Measurements from ENCODE around the gene ADCY5.
"Not testable (repeated sequence)": the region's sequence is repeated elsewhere in the genome, so short reads cannot be mapped to it uniquely, and the experiment has no call there.

ADCY5 gene

DNA sequence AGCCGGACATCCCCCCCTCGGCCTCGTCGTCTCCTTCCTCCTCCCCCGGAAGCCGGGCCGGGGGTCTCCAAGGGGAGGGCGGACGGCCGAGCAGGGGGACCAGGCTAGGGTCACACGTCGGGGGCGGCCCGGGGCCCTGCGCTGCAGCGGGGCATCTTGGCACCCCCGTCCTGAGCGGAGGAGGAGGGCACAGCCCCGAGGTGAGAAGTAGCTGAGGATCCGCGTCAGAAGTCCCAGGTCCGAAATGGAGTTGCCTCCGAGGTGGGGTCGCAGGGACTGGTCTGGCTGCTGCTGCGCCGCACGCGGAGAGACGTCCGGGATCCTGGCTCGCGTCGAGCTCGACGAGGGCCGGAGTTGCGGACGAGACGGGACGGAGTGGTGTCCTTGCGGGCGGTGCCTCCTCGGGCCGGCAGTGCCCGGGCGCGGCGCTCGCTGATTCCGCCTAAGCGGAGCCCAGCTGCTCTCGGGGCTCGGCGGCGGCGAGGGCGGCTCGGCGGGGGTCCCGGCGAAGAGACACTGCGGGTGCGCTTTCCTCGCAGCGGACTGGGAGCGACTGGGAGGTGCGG lies at the start of gene ADCY5:
Gene ADCY5, minus strand, starts transcription at position 555 of the 566 bp plus-strand sequence. Its CDS starts 545 bp downstream, at position 10.
- in situ Hi-C loops (cut with MboI; ENCODE audit: low sequenced_read_pairs) = no loop called here

DNA sequence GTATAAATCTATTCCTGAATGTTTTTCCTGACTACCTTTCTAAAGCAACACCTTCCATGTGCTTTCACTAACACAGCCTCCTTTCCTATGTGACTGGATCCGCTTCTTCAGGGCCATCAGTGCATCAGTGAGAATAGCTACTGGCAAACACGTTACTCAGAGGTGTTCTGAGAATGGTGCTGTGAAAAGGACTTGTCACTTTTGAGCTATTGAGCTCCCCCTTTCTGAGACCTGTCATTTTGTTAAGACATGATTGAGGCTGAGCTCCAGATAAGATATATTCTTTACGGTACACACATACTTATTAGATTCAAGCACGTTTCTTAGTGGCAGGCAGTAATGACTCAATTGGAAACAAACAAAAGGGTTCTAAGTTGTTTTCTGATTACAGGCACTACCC lies 45.0 kb upstream of the ADCY5 start:
- in situ Hi-C loops (cut with MboI; ENCODE audit: low sequenced_read_pairs) = no loop called here

DNA sequence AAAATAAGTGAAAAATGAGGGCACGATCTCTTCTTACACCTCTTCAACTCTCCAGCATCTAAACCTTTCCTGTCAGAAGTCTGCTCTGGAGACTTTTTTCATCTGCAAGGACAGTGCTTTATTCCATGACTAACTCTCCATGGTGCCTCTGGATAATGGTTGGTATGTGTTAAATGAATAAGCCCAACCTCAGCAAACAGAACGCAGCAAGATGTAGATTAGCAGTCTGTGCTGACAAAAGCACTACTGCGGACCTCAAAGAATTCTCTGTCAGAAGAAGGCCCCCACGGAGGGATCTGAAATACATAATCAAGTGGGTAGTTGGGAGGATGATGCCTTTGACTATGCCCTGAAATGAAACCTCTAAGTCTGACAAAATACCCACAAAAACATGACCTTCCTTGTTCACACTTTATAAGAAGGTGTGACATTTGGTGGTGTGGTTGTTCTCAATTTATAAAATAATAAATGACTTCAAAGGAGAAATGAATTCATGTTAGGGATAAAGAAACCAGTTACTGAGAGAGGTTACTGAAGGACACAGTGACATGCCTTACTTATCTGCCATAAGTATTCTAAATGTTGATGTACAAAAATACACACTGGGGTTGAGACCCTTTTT lies 43.2 kb upstream of the ADCY5 start:
- in situ Hi-C loops (cut with MboI; ENCODE audit: low sequenced_read_pairs) = no loop called here

DNA sequence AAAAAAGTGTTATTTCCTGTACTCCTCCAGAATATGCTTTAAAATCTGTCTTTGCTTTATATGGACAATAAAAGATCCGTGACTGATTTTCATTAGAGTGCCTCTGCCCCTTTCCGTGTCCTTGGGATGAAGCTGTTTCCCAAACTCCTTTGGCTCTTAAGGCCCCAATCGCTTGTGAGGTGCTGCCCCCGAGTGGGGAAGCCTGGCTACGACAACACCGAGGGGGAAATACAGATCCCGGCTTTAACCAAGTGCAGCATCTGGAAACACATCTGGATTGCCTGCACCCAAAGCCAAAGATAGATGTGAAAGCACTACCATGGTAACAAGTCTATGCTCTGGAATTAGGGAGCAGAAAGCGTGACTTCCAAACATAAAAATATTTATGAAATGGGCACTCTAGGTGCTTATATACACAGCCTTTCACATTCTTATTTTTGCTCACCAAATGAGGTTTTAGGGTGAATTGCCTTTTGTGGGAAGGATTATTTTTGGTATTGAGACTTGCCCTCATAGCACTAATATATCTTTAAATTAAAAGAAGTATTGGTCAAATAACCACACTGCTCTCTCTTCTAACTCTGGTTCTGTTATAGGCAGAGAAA lies 40.6 kb upstream of the ADCY5 start:
- in situ Hi-C loops (cut with MboI; ENCODE audit: low sequenced_read_pairs) = no loop called here

DNA sequence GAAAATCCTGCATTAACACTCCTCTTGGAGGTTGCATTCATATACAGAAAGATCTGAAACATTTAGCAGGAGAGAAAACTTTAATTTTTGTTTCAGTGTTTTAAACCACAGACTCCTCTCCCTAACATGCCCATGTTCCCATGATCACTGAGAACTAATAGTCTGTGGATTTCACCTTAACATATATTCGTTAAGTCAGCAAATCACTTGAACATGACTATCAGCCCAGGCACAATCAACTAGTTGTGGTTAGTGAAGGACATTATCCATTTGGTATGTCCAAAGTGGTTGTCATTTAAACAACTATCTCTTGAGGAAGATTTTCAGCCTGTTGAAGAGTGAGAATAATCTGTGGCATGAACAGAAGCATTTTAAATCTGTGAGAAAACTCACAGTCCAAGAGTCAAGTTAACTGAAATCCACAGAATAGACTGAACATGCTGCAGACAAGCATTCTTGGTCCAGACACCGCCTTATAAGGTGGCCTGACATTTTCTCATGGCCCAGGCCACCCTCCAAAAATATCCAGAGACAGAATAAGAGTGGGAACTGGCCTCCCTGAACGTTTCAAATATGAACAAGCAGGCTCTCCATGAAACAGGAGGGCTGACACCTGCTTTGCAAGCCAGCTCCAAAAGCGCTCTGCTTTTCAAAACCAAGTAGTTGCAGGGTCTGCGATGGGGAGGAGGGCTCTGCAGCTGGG lies 39.9 kb upstream of the ADCY5 start:
- in situ Hi-C loops (cut with MboI; ENCODE audit: low sequenced_read_pairs) = no loop called here

DNA sequence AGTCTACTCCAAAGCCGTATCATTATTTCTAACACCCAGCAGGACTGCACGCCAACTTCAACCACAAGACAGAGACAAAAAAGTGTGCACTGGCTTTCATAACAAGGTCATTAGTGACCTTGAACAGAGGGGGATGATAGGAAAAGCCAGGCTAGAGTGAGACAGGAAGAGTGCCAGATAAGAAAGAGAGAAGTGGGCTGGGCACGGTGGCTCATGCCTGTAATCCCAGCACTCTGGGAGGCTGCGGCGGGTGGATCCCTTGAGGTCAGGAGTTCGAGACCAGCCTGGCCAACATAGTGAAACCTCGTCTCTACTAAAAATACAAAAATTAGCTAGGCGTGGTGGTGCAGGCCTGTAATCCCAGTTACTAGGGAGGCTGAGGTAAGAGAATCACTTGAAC lies 38.2 kb upstream of the ADCY5 start:
- in situ Hi-C loops (cut with MboI; ENCODE audit: low sequenced_read_pairs) = not testable (repeated sequence)

DNA sequence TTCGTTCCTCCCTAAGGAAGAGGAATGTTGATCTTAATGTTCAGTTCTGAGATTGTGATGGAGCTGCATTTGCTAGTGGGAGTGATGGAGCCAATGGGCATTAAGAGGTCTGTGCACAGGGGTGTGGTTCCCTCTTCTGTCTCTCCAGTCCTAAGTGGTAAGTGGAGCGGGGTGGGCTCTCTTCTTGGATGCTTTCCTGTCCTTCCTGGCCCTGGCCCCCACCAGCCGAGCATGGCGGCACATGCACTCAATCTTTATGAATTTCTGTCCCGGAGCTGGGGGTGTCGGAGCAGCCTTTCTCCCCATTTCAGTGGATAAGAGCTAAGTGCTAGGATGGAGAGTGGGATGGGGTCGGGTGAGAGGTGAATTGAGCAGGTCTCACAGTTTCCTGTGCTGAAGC lies 37.6 kb upstream of the ADCY5 start:
- in situ Hi-C loops (cut with MboI; ENCODE audit: low sequenced_read_pairs) = no loop called here

DNA sequence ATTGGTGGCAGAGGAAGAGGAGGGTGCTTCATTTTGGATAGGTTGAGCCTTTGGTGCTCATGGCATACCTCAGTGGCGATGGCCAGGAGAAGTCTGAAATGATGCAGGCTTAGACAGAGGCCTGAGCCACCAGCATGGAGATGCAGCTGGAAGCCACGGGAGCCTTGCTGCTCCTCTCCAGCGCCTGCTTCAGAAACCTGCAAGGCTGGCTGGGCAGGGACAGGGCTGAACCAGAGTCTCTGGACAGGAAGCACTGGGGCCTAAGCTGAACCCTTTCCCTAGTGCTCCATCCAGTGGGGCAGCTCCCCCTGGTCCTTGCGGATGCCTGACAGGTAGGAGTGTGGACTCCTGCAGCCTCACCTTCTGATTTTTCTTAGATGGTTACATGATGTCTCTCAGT lies 36.7 kb upstream of the ADCY5 start:
- in situ Hi-C loops (cut with MboI; ENCODE audit: low sequenced_read_pairs) = no loop called here

DNA sequence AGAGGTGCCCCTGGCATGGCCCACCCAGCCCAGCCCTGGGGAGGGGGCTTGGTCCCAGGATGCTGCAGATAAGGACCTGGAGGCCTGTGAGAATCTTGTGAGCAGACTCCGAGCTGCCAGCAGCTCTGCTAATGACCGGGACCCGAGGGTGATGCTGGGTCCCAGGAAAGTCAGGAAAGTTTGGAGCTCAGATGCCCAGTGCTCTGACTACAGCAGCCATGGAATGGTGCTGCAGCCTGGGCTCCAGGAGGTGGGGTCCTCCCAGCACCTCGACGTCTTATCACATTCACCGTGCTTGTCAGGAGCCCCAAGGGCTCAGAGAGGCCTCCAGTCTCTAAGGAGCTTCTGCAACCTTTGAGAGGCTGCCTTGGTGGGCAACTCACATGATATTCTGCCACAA lies 34.3 kb upstream of the ADCY5 start:
- in situ Hi-C loops (cut with MboI; ENCODE audit: low sequenced_read_pairs) = no loop called here

DNA sequence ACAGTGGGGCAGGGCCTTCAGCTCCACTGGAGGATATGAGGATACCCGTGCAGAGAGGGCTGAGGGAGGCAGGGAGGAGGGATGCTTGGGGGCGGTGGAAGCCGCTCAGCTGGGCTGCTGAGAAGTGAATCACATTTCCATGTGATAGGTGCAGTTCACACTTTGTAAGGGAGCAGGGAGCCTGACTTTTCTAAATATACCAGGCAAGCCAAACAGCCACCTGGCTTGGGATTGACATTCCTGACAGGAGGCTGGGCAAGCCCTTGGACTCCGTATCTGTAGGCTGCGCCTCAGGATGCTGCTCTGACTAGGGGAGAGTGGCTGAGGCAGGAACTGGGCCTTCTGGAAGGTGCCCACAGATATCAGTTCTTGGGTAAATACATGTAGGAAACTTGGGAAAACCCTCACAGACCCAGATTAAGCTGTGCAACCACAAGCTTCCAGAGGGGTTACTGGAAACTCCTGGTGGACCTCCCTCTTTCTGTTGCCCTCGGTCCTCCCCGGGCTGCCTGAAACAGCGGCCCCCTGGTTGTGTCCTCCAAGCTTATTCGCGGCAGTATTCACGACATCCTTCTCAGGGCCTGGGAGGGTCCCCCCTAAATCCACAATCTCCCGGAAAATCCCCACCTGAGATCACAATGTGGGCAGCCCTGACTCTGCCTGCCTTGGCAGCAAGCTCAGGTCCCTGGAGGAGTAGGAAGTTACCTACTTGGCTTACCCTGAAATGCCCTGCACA lies 33.0 kb upstream of the ADCY5 start:
- in situ Hi-C loops (cut with MboI; ENCODE audit: low sequenced_read_pairs) = no loop called here

DNA sequence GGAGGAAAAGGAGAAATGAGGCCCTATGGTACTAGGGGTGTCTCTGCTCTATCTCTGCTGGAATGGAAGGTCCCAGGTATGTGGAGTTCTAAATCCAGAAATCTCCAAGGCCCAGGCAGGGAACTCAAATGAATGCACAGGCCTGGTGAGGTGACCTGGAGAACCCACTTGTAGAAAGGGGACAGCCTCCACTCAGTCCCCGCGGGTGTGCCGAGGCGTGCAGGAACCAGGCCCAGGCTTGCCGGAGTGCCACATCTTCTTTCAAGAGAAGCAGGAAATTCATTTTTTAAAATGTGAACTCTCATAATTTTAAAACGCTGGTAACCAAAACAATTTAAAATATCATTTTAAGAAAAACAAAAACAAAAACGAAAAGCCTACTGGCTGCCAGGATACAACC lies 32.2 kb upstream of the ADCY5 start:
- in situ Hi-C loops (cut with MboI; ENCODE audit: low sequenced_read_pairs) = no loop called here

DNA sequence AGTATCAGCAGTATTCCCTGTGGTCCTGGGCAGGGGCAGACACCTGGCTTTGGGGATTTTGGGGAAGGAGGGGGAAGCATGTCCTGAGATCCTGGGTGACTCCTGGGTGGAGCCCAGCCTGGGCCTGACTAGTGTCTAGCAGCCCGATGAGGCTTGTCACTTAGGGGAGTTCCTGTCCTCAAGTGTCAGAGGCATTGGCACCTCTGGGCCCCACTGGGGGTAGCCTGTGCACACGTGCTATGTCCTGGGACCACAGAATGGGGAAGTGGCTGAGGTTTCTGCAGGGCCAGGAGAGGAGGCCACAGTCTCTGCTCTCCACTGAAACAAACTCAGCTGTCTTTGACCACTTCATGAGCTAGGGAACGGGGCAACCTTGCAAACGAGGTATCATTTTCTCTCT lies 31.5 kb upstream of the ADCY5 start:
- in situ Hi-C loops (cut with MboI; ENCODE audit: low sequenced_read_pairs) = no loop called here

DNA sequence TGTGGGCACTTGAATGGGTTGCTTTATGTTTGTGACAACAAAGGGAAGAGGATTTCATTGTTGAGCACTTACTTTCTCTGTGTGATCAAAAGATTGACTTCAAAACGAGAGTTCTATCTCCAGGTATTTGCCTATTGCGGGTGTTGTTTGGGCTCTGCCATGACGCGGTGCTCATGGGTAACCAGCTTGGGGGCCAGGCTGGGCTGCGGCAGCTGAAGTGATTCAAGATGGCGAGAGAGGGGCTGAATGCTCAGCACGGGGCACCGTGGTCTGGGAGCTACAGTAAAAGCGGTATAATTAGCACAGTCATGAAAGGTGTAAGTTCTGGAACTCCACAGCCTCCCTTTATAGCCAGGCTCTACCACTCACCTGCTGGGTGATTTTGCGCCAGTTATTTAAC lies 31.0 kb upstream of the ADCY5 start:
- in situ Hi-C loops (cut with MboI; ENCODE audit: low sequenced_read_pairs) = no loop called here

DNA sequence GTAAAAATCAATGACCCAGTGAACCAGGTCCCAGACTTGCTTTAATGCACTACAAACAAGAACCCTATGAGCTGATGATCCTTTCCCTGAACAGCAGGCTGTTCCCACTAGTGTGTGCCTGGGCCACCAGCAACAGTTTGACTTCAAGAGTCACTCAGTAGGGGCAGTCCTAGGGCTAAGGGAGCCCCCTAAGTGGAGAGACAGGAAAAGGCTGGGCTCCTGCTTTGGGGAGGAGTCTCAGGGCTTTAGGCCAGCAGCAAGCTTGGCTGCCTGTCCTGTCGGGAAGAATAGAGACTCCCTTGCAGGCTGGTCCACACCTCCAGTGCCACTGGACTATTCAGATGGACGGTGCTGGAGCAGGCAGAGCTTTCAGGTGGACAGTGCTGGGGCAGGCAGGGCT lies 29.4 kb upstream of the ADCY5 start:
- in situ Hi-C loops (cut with MboI; ENCODE audit: low sequenced_read_pairs) = no loop called here

DNA sequence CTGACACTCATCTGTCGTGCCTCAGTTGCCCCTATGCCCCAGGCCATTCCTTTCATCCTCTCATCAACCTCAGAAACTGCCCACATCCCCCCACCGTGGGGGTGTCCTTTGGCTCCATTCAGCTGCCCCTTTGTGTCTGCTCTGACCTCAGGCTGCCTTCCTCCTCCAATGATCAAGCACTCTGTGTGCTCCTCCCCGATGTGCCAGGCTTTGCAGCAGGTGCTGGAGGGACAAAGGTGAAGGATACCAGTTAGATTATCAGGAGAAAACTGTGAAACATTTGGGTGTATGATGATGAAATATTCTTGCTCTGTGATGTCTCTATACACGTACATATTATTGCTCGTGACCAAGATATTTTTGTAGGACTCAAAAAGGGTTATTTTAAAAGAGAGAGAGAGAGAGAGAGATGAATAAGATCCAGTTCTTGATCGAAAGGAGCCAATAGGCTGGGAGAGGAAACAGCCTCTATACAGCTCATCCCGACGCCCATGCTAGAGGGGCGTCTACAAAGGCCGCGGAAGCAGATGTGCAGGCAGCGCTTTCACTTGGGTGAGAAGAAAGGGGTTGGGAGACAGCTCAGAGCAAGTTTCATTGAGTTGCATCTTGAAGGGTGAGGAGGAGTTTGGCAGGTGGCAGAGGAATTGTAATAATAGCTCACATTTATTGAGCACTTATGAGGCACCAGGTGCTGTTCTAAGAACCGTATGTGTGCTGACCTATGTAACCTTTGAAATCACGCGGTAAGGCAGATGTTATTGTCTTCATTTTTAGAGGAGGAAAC lies 28.3 kb upstream of the ADCY5 start:
- in situ Hi-C loops (cut with MboI; ENCODE audit: low sequenced_read_pairs) = no loop called here

DNA sequence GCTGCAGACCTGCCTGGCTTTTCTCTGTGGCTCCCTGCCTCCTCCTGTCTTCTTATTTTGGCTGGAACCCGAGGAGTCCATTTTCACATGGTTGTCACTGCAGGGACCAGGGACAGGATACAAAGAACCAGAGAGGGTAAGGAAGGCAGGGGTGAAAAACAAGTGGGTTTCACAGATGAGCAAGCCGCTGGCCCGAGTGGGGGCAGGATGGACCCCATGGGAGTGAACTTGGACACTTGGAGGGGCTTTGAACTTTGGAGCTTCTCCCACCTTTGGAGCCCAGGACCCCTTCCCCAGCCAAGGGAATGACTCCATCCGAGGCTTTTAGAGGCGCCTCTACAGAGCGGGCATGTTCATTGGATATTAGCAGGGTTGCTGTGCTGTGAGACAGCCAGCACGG lies 26.9 kb upstream of the ADCY5 start:
- in situ Hi-C loops (cut with MboI; ENCODE audit: low sequenced_read_pairs) = no loop called here

DNA sequence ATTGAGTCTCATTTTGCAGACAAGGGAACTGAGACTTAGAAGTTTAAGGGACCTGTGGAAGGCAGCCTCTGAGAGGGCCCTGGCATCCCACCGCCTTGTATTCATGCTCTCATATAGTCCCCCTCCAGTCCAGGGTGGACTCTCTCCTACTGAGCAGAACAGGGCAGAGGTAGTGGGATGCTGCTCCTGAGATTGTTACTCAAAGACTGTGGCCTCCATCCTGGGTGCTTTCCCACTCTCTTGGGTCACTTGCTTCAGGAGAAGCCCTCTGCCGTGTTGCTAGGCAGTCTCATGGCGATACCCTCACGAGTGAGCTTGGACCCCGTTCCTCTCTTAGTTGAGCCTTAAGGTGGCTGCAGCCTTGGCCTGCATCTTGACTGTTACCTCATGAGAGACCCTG lies 22.2 kb upstream of the ADCY5 start:
- in situ Hi-C loops (cut with MboI; ENCODE audit: low sequenced_read_pairs) = no loop called here

DNA sequence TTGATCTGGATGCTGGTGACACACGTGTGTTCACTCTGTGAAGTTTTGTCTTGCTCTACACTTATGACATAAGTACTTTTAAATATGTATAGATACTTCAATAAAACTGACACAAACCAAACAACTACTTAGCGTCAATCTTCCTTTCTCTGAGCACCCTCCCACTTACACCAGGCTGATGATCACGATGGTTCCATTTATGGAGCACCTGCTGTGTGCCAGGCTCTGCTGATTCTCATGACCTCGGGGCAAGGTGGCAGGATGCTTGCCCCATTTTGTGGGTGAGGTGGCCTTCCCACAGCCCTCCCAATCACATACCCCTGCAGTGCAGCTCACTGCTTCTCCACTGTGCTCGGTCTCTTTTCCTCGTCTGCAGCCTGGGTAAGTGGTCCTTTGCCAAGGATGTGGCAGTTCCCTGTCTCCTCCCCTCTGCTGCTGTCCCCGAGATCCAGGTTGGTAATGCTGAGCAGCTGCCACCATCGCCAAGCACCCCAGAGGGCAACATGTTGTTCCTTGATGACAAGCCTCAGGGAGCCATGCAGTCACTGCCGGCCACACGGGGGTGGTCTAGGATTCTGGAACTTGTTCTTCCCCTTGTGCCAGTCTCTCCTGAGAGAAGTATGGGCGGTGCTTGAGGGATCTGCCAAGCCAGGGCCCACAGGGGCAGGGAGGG lies 20.6 kb upstream of the ADCY5 start:
- in situ Hi-C loops (cut with MboI; ENCODE audit: low sequenced_read_pairs) = no loop called here

DNA sequence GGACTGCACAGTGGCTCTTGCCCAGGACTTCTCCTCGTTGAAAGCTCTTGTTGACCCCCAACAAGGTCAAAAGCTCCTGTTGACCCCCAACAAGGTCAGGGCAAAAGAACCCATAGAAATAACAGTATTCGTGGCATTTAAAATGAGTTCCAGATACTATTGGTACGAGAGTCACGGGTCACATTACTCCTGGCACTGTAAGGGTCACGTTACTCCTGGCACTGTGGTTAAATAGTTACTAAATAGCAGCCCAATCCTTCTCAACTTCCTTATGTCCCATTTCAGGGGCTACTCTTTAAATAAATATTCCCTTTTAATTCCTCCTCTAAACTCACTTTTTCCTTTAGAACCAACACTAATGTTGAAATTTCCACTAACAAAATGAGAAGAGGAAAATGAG lies 18.2 kb upstream of the ADCY5 start:
- in situ Hi-C loops (cut with MboI; ENCODE audit: low sequenced_read_pairs) = no loop called here

DNA sequence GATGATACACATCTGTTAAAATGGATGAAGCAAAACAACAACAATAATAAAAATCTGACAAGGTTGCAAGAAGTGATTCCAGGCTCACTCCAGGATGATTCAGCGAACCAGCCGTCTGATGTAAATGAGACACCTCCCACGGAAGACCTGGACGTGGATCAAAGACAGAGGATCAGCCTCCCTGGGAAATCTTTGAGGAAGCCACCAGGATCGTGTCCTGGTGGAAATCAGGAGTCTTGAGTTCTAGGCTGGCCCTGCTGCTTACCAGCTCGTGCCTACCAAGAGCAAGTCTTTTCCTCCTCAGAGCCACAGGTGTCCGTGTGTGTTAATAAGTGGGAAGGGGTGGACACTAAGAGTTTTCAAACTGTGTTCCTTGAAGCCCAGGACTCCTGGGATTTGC lies 15.3 kb upstream of the ADCY5 start:
- in situ Hi-C loops (cut with MboI; ENCODE audit: low sequenced_read_pairs) = no loop called here
